Panc1 (cell line): Measurements from ENCODE around the gene ITGB2. TPM values are rescaled to one million over a fixed set of nuclear protein-coding genes. Genes with fewer than 3 reads are reported as not detected.

Experiments used
- ATAC-seq: fragments of 200-7000 bp; cut with Tn5 transposase; 2 replicates; pipeline ENCODE4 v1.9.1; 2020; ENCODE audit warnings: mild to moderate bottlenecking, moderate library complexity
- BruUV-seq: library from RNA; stranded (reverse); fragments of 400-500 nt; replicated peaks from 2 replicates; lab custom pipeline; 2021; lab: Mats Ljungman, UMichigan
- CTCF ChIA-PET: fragments of 300-600 bp; sonication (Branson Sonifier 250); formaldehyde crosslinking; loops from one replicate; lab custom pipeline; 2022; ENCODE audit warnings: antibody characterized with exemption; lab: Charles Lee
- POLR2A ChIA-PET: fragments of 300-600 bp; sonication (Branson Sonifier 250); formaldehyde crosslinking; loops from one replicate; lab custom pipeline; 2022; ENCODE audit warnings: antibody characterized with exemption; lab: Charles Lee
- DNase-seq: peaks from one replicate; pipeline ENCODE4 v3.0.0-alpha.2; 2010; ENCODE audit warnings: low read depth, low spot score
- H3K27ac ChIP-seq: 2 replicates; pipeline ENCODE4 v1.5.1; 2011; ENCODE audit warnings: mild to moderate bottlenecking, low read length, inconsistent platforms
- H3K27me3 ChIP-seq: fragments of 200-500 bp; sonication (Bioruptor generic); 2 replicates; pipeline ENCODE4 v1.6.0; 2014; ENCODE audit warnings: low read length, inconsistent platforms; ENCODE audit not compliant: control insufficient read depth, insufficient read depth
- H3K36me3 ChIP-seq: fragments of 200-500 bp; sonication (Bioruptor generic); 2 replicates; pipeline ENCODE4 v1.5.1; 2014; ENCODE audit warnings: inconsistent platforms, mild to moderate bottlenecking, low read length, moderate library complexity; ENCODE audit not compliant: control insufficient read depth, insufficient read depth
- H3K4me1 ChIP-seq: 2 replicates; pipeline ENCODE4 v1.5.1; 2011; ENCODE audit warnings: inconsistent platforms, mild to moderate bottlenecking, low read length, moderate library complexity; ENCODE audit not compliant: control insufficient read depth, insufficient read depth
- H3K4me3 ChIP-seq, 2 experiments: 2 replicates each; pipeline ENCODE4 v1.5.1; 2011 to 2012; ENCODE audit warnings: low read depth in 2 of 2, low read length in 2 of 2, mild to moderate bottlenecking in 2 of 2, inconsistent platforms in 1 of 2, moderate library complexity in 1 of 2
- H3K9me3 ChIP-seq: fragments of 200-500 bp; sonication (Bioruptor generic); 2 replicates; pipeline ENCODE4 v1.5.1; 2014; ENCODE audit warnings: low read depth, mild to moderate bottlenecking, inconsistent platforms, low read length, moderate library complexity; ENCODE audit not compliant: control insufficient read depth, insufficient read depth
- CTCF ChIP-seq: fragments of 450-650 bp; IDR thresholded peaks from 2 replicates; pipeline ENCODE4 v1.5.1; 2017; ENCODE audit warnings: mild to moderate bottlenecking
- POLR2AphosphoS5 ChIP-seq: IDR thresholded peaks from 2 replicates; pipeline ENCODE4 v1.6.1; 2012; ENCODE audit warnings: mild to moderate bottlenecking, low read depth, low read length, moderate library complexity
- REST ChIP-seq, 2 experiments: IDR thresholded peaks; 2 replicates each; pipeline ENCODE4 v1.6.1; 2011 to 2012; ENCODE audit warnings: low read depth in 2 of 2, control low read depth in 1 of 2, low read length in 1 of 2, mild to moderate bottlenecking in 1 of 2, moderate library complexity in 1 of 2; ENCODE audit not compliant: insufficient read depth in 1 of 2
- SIN3A ChIP-seq: IDR thresholded peaks from 2 replicates; pipeline ENCODE4 v1.6.1; 2012; ENCODE audit warnings: low read depth, mild to moderate bottlenecking, low read length, moderate library complexity, borderline replicate concordance; ENCODE audit not compliant: insufficient read depth
- TCF7L2 ChIP-seq: IDR thresholded peaks from 2 replicates; pipeline ENCODE4 v1.6.1; 2011; ENCODE audit warnings: mild to moderate bottlenecking, low read depth, low read length, inconsistent platforms
- in situ Hi-C: cut with HindIII; loops from 2 replicates; pipeline ENCODE4 v1.10.0; 2016; ENCODE audit warnings: low sequenced_read_pairs, low pct_unique_long_range_greater_than_20kb
- intact Hi-C: fragments of 100-400 bp; cut with micrococcal nuclease; formaldehyde crosslinking; loops from one replicate; pipeline ENCODE4 v1.10.0; 2022; ENCODE audit not compliant: unreplicated experiment
- total RNA-seq: library from RNA; stranded (reverse); gene quantifications from one replicate; pipeline ENCODE4 v1.2.1, GENCODE V29; 2021; ENCODE audit not compliant: unreplicated experiment

The ITGB2 gene
- total RNA-seq, 1 experiment from 2014 or later, result 3.0 TPM

GRCh38 chr21:44840771-44841170 lies 79.9 kb downstream of the ITGB2 start:
- Histone ChIP-seq H3K36me3 (no peaks in the 10 kb centered on the region), H3K4me3 (no peak overlapping the region), H3K27me3 (no peaks in the 10 kb centered on the region), H3K4me1 (peaks cover 5% of the 10 kb centered on the region), H3K27ac (no peak overlapping the region), H3K9me3 (no peaks in the 10 kb centered on the region)
- ChIA-PET CTCF (no interaction called here), POLR2A (no interaction called here)
- BruUV-seq, result no TSS peak
- TF ChIP-seq SIN3A, result no peak
- no peak for TF ChIP-seq CTCF
- TF ChIP-seq POLR2AphosphoS5, result no peak
- no peak for TF ChIP-seq REST (IDR thresholded peaks at IDR 0.05; ENCODE audit: insufficient read depth in 1 of 2, low read depth in 2 of 2, low read length in 1 of 2)
- TF ChIP-seq TCF7L2, result no peak
- intact Hi-C loops, result no loop called here
- ATAC-seq (no peak), DNase-seq (no peak)
- in situ Hi-C loops, result no loop called here

- no peaks in the 10 kb centered on the region for H3K27me3 ChIP-seq
- TF ChIP-seq TCF7L2 (no peak), SIN3A (no peak), POLR2AphosphoS5 (no peak), REST (IDR thresholded peaks at IDR 0.05; ENCODE audit: insufficient read depth in 1 of 2, low read depth in 2 of 2, low read length in 1 of 2) (no peak), CTCF (no peak)
- no peak overlapping the region for H3K27ac ChIP-seq
- no peaks in the 10 kb centered on the region for H3K36me3 ChIP-seq
- no peaks in the 10 kb centered on the region for H3K9me3 ChIP-seq
- ATAC-seq (no peak), DNase-seq (no peak)
- ChIA-PET POLR2A (no interaction called here), CTCF (no interaction called here)
- in situ Hi-C loops, result no loop called here
- peaks cover 5% of the 10 kb centered on the region; the same call in 1 of the 2 replicates for H3K4me1 ChIP-seq
- H3K4me3 ChIP-seq, result no peak overlapping the region
- intact Hi-C loops, result no loop called here
- BruUV-seq, result no TSS peak
Observed at GRCh38 chr21:44838951-44839350, 81.7 kb downstream of the ITGB2 start.
